Adrenal gland (tissue), 5 donors: Measurements from ENCODE around the gene MYL7.

Experiments
- POLR2A ChIP-seq, 2 donors: fragments of 450-650 bp; IDR thresholded peaks; one replicate each; pipeline ENCODE4 v1.6.1; 2017; ENCODE audit warnings: antibody characterized with exemption in 2 of 2, mild to moderate bottlenecking in 2 of 2, moderate library complexity in 1 of 2
- TF ChIP-seq, protein P1 (sequence below), 6 experiments: fragments of 450-650 bp in 4 of 6; fragments of 200-600 bp in 2 of 6; sonication (generic) in 1 of 6; IDR thresholded peaks; 1 replicate in 5 of 6; 2 replicates in 1 of 6; pipeline versions ENCODE4 v1.5.1 to v1.8.0; 2016 to 2021; ENCODE audit warnings: antibody characterized with exemption in 6 of 6, mild to moderate bottlenecking in 2 of 6, moderate library complexity in 1 of 6
- donor health status: DM: no; HTN: no; CAD: no.

DNA sequence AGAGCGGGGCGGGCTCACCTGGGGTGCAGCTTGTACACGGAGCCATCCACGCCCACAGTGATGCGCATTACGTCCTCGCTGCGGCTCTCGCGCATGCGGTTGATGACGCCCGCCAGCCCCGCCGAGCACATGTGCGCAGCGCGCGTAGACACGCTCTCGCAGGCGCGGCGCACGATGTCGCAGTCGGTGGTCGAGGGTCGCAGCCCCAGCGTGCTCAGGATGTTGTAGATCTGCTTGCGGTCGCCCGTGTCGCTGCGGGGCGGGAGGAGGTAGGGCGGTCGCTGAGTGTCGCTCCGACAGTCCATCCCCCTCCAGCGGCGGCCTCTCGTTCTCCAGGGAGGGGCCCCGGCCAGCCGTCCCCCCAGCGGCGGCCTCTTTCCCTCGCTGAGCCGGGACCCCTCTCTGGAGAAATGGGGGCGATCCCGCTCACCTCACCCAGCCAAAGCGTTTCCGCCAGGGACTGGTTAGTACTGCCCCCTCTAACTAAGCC lies 4.4 kb upstream of the MYL7 start:
- no peak for TF ChIP-seq POLR2A (IDR thresholded peaks at IDR 0.05)
- TF ChIP-seq, protein P1, sequence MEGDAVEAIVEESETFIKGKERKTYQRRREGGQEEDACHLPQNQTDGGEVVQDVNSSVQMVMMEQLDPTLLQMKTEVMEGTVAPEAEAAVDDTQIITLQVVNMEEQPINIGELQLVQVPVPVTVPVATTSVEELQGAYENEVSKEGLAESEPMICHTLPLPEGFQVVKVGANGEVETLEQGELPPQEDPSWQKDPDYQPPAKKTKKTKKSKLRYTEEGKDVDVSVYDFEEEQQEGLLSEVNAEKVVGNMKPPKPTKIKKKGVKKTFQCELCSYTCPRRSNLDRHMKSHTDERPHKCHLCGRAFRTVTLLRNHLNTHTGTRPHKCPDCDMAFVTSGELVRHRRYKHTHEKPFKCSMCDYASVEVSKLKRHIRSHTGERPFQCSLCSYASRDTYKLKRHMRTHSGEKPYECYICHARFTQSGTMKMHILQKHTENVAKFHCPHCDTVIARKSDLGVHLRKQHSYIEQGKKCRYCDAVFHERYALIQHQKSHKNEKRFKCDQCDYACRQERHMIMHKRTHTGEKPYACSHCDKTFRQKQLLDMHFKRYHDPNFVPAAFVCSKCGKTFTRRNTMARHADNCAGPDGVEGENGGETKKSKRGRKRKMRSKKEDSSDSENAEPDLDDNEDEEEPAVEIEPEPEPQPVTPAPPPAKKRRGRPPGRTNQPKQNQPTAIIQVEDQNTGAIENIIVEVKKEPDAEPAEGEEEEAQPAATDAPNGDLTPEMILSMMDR (IDR thresholded peaks at IDR 0.05), result no peak
